ENCODE measurements around the gene CACNA1G. TPM values are rescaled to one million over a fixed set of nuclear protein-coding genes. Genes with fewer than 3 reads are reported as not detected.

The CACNA1G gene
- total and polyA plus RNA-seq, 2 experiments from 2014 or later: 19.0 to 46.1 TPM

- H3K4me3 ChIP-seq: no peak overlapping the region
- H3K27ac ChIP-seq: no peak overlapping the region
- no peaks in the 10 kb centered on the region for H3K36me3 ChIP-seq
- no peaks in the 10 kb centered on the region for H3K27me3 ChIP-seq
- no peak for TF ChIP-seq CTCF (IDR thresholded peaks at IDR 0.05; ENCODE audit: low read depth, low read length)
- H3K9me3 ChIP-seq (ENCODE audit: low read depth): no peaks in the 10 kb centered on the region
- peaks cover 11% of the 10 kb centered on the region for H3K4me1 ChIP-seq (ENCODE audit: low read depth)
- no peak for DNase-seq (ENCODE audit: low read depth in 1 of 2, low spot score in 1 of 2)
These were observed 42.8 kb downstream of the CACNA1G start for GRCh38 chr17:50603340-50603739.

GRCh38 chr17:50604513-50604912 is 44.0 kb downstream of the CACNA1G start:
- H3K4me1 ChIP-seq (ENCODE audit: low read depth): peaks cover 11% of the 10 kb centered on the region
- H3K9me3 ChIP-seq (ENCODE audit: low read depth): no peaks in the 10 kb centered on the region
- H3K27me3 ChIP-seq: no peaks in the 10 kb centered on the region
- DNase-seq (ENCODE audit: low read depth in 1 of 2, low spot score in 1 of 2): peak in 1 of 2 donors; percentile 96
- no peak overlapping the region for H3K4me3 ChIP-seq
- H3K27ac ChIP-seq: no peak overlapping the region
- TF ChIP-seq CTCF (IDR thresholded peaks at IDR 0.05; ENCODE audit: low read depth, low read length): no peak
- no peaks in the 10 kb centered on the region for H3K36me3 ChIP-seq

- Histone ChIP-seq H3K27ac (no peak overlapping the region), H3K27me3 (no peaks in the 10 kb centered on the region), H3K4me3 (no peak overlapping the region), H3K36me3 (no peaks in the 10 kb centered on the region), H3K9me3 (ENCODE audit: low read depth) (no peaks in the 10 kb centered on the region), H3K4me1 (ENCODE audit: low read depth) (peaks cover 11% of the 10 kb centered on the region)
- DNase-seq (ENCODE audit: low read depth in 1 of 2, low spot score in 1 of 2): peak in 1 of 2 donors; percentile 67
- TF ChIP-seq CTCF (IDR thresholded peaks at IDR 0.05; ENCODE audit: low read depth, low read length): no peak
These were observed 44.9 kb downstream of the CACNA1G start for GRCh38 chr17:50605429-50605828.

- Histone ChIP-seq H3K4me1 (ENCODE audit: low read depth) (peaks cover 5% of the 10 kb centered on the region), H3K36me3 (no peaks in the 10 kb centered on the region)
- no peak for TF ChIP-seq CTCF (IDR thresholded peaks at IDR 0.05; ENCODE audit: low read depth, low read length)
These were observed 47.1 kb downstream of the CACNA1G start for GRCh38 chr17:50607522-50608175.

GRCh38 chr17:50608700-50609379 is 48.3 kb downstream of the CACNA1G start:
- peaks cover 3% of the 10 kb centered on the region for H3K4me1 ChIP-seq (ENCODE audit: low read depth)
- no peaks in the 10 kb centered on the region for H3K36me3 ChIP-seq
- no peak for TF ChIP-seq CTCF (IDR thresholded peaks at IDR 0.05; ENCODE audit: low read depth, low read length)
- no peaks in the 10 kb centered on the region for H3K27me3 ChIP-seq
- DNase-seq (ENCODE audit: low read depth in 1 of 2, low spot score in 1 of 2): no peak
- no peaks in the 10 kb centered on the region for H3K9me3 ChIP-seq (ENCODE audit: low read depth)
- H3K4me3 ChIP-seq: no peak overlapping the region
- H3K27ac ChIP-seq: no peak overlapping the region

More at GRCh38 chr17:50607522-50608175, 47.1 kb downstream of the CACNA1G start:
- no peak for DNase-seq (ENCODE audit: low read depth in 1 of 2, low spot score in 1 of 2)
- Histone ChIP-seq H3K27ac (no peak overlapping the region), H3K9me3 (ENCODE audit: low read depth) (no peaks in the 10 kb centered on the region), H3K27me3 (no peaks in the 10 kb centered on the region), H3K4me3 (no peak overlapping the region)

All from cardiac muscle cell (in vitro differentiated cells and primary cell).